Globus pallidus (tissue), 1 donor: ENCODE data around the gene ZNF282.
"Not testable (repeated sequence)": the region's sequence is repeated elsewhere in the genome, so short reads cannot be mapped to it uniquely, and the experiment has no call there.

Source experiments
- DNase-seq: peaks from one replicate; pipeline ENCODE4 v3.0.0-alpha.2; 2015; ENCODE audit warnings: low spot score

The ZNF282 gene

DNA sequence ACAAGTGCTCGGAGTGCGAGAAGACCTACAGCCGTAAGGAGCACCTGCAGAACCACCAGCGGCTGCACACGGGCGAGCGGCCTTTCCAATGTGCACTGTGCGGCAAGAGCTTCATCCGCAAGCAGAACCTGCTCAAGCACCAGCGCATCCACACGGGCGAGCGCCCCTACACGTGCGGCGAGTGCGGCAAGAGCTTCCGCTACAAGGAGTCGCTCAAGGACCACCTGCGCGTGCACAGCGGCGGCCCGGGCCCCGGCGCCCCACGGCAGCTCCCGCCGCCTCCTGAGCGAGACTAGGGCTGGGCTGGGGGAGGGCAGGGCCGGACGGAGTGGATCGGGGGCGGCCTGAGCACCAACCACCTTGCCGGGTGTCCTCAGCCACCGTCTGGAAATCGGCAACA lies 29.0 kb downstream of the ZNF282 start:
- DNase-seq = no peak

DNA sequence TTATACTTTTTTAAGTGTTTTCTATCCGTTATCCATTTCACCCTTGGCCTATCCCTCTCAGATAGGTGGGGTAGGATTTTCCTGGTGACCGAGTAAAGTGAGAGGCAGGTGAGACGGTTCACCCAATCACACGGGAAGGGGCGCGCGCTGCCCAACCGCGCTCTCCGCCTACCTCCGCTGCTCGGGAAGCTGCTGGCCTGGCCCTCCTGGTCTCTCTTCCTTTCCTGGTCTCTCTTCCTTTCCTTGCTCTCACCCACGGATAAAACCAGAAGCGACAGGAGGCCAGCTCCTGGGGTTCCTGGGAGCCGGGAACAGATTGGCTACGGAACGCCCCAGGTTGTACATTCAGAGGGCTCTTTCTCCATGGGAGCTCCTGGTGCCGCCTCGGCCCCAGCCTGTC lies 29.8 kb downstream of the ZNF282 start:
- DNase-seq = no peak

DNA sequence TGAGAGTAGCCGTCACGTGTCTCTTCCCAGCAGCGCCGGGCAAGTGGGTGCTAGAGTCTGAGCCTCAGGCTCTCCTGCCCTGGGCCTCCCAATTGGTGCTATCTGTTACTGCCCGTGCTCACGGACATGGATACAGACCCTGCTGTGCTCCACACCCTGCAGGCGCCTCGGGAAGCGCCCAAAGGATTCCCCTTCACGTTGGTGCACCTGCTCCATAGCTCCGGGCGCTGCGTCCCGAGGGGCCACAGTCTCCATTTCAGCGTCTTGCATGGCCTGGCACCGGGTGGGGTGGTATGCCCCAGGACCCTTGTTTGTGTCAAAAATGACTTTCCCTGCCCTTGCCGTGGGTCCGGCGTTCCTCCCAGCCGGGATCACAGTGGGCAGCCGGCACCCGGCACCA lies 30.3 kb downstream of the ZNF282 start:
- DNase-seq = no peak

DNA sequence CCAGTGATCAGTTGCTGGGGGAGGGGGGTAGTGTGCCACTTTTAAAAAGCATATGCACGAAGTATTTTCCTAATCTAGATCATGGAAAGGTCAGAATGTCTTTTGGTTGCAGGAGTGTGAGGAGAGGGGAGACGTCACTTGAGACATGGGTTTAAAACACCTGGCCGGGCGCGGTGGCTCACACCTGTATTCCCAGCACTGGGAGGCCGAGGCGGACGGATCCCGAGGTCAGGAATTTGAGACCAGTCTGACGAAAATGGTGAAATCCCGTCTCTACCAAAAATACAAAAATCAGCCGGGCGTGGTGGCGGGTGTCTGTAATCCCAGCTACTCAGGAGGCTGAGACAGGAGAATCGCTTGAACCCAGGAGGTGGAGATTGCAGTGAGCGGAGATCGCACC lies 31.0 kb downstream of the ZNF282 start:
- DNase-seq = not testable (repeated sequence)

DNA sequence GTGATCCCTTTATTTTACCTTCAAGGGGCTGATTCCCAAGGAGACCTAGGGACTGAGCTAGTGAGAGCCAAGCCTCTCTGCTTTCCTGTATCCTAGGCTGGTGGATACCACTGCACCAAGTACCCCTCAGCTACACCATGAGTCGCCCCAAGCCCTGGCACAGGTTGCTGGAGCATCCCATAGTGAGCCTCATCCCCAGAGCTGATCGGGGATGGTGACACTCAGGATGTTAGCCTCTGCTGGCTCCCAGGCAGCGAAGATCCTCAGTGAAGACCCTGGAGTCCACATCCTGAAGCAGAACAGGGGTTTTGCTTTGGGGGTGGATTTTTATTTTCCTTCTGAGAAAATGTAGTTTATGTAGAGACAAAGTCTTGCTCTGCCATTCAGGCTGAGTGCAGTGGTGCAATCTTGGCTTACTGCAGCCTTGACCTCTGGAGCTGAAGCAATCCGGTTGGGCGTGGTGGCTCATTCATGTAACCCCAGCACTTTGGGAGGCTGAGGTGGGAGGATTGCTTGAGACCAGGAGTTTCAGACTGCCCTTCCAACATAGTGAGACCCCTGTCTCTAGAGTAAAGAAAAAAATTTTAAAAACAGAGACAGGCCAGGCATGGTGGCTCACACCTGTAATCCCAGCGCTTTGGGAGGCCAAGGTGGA lies 31.6 kb downstream of the ZNF282 start:
- no peak for DNase-seq

DNA sequence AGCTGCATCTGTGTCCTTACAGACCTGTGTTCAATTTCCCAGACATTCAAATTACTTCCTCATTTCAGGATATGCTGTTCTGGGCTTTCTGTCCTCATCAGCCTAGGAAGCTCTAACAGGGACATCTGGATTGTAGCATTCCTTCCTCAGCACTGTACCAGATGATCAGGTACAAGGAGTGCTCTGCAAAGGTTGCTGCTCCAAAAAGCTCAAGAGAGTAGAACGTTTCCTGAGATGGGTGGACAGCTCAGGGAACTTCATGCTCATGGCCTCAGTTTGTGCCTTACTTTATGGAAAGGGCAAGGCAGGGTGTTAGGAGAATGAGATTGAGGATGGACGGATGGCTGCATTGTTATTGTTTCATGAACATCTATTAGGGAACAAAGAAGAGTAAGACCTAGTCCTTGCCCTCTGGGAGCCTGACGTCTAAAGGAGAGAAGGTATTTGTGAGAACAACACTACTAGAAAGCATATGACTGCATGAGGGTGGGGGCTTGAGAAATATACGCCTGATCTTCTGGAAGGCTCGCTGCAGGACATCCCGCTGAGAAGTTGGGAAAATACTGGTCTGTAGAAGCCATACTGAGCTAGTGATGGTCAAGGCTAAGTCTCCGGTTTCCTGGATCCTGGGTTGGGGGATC lies 33.6 kb downstream of the ZNF282 start:
- DNase-seq = no peak

DNA sequence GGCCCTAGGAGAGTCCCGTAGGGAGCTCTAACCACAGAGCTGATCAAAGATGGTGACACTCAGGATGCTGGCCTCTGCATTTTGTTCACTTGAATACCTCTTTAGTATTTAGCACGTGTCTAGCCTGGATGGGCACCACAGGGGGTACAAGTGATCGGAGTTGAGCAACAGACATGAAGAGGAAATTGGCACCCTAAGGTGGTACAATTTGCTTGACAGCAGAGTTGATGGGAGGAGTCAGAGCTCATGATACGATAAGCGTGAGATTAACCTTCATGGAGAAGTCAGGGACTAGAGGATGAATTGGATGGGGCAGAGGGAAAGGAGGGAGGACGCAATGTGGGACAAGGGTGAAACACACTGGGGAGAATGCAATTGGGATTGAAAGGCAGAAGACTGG lies 34.2 kb downstream of the ZNF282 start:
- no peak for DNase-seq

DNA sequence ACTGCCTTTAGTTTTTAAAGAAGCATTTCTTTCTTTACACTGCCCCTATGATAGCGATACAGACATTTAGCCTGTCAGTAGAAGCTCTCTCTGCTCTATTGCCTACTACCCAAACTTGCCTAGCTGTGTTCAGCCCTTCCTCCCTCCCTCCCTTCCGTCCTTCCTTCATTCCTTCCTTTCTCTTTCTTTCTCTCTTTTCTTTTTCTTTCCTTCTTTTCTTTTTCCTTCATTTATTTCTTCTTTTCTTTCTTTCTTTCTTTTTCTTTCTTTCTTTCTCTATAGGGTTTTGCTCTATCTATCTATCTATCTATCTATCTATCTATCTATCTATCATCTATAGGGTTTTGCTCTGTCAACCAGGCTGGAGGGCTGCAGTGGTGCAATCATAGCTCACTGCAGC lies 37.0 kb downstream of the ZNF282 start:
- DNase-seq = no peak

DNA sequence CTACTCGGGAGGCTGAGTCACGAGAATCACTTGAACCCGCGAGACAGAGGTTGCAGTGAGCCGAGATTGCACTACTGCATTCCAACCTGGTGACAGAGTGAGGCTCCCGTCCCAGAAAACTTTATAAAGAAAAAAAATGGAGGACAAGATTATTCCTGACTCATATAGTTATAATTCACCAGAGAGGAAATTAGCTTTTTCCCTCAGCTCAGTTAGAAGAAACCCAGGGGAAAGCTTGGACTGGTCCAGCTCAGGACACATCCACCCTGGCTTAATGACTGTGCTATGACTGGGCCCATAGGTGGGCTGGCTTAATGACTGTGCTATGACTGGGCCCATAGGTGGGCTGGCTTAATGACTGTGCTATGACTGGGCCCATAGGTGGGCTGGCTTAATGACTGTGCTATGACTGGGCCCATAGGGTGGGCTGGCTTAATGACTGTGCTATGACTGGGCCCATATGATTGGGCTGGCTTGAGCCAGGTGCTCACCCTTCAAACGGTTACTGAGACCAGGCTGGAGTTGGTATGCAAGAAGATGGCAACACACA lies 38.4 kb downstream of the ZNF282 start:
- DNase-seq = not testable (repeated sequence)

DNA sequence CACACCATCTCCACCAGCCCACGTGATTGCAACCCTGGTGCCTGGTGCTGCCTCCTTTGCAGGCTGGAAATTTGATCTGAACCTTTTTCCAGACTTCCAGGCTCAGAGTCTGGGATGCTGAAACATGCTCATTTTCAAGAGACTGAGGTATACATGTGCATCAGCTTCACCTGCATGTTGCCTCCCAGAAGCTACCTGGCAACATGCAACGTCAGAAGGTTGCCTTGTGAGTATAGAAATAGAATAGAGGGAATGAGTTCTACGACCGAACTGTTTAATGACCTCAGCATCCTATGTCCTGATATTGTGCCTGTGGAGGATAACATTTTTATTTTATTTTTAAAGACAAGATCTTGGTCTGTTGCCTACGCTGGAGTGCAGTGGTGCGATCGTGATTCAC lies 42.2 kb downstream of the ZNF282 start:
- DNase-seq = no peak

DNA sequence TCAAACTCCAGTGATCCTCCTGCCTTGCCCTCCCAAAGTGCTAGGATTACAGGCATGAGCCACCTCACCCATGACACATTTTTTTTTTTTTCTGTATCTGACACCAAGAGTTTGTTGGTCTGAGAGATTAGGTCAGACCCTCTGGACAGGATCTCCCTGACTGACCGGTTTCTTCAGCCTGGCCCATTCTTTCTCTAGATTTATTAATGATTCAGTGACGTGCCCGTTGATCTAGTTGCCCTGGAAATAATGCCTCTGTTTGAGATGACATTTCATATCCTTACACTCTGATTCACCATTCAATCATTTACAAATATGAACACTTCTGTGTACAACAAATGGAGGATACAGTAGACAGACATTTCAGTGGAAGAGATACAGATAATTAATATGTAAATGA lies 42.7 kb downstream of the ZNF282 start:
- DNase-seq = no peak

DNA sequence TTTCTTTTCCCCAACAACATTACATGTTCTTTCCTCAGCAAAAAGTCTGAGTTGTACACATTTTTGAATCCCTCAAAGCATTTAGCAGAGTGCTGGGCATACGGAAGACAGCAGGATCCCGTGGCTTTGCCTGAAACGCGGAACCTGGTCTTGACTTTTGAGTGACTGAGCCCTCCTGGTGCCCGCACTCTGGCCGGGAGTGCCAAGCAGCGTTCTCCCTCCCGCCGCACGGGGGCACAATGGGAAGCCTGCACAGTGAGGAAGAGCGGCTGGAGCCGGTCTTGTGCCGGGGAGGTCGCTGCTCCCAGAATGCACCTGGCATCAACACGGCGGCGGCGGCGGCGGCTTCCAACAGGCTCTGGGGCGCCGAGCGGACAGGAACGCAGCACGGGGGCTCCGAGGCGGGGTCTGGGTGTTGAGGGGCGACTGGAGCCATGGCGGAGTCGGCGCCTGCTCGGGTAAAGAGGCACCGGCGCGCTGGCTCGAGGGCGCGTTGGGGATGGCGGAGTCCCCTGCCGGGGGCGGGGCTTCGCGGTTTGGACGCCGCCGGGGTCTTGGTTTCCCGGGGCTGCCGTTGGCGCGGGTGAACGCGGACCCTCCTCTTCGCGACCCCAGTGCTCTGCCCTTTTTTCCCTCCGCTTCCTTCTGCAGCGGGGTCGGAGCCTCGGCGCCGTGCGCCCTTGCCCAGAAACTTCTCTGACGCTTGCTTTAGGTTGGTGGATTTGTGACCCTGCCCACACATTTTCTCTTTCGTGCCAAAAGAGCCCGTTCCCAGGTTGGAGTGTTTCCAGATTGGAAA lies 44.2 kb downstream of the ZNF282 start, which contains the start of gene ZNF212:
TSS of gene ZNF212 (plus strand) at position 307 of the 799 bp plus-strand sequence. CDS start at position 435, 128 bp downstream.
- peak; percentile 91 for DNase-seq

DNA sequence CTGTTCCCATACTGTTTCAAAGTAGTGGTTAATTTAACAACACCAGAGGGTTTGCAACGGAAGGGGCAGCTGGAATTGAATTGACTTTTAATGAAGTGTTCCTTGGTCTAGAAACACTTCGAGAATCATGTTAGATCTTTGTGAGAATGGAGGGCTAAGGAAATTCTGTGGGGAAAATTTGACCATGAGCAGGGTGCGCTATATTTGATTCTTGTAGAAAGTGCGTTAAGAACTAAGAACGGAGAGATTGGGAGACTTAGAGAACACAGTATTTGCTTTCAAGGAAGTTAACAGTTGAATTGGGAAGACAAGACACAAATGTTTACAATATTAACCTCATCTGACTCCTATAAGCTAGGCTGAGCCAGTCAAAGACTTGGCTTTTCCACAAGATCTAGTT lies 45.3 kb downstream of the ZNF282 start:
- no peak for DNase-seq

DNA sequence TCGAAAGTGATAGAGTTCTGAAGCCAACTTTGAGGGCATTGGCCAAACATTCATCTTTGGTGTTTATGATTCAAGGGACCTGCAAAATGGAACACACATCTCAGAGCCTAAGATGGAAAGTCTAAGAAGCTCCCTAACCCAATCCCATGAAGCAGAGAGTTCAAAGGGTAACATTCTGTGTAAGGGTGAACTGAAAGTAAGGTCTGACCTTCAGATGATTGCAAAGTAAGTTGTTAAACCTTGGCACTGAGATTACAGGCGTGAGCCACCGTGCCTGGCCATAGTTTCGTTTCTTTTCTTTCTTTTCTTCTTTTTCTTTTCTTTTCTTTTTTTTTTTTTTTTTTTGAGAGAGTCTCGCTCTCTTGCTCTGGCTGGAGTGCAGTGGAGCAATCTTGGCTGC lies 46.4 kb downstream of the ZNF282 start:
- no peak for DNase-seq

DNA sequence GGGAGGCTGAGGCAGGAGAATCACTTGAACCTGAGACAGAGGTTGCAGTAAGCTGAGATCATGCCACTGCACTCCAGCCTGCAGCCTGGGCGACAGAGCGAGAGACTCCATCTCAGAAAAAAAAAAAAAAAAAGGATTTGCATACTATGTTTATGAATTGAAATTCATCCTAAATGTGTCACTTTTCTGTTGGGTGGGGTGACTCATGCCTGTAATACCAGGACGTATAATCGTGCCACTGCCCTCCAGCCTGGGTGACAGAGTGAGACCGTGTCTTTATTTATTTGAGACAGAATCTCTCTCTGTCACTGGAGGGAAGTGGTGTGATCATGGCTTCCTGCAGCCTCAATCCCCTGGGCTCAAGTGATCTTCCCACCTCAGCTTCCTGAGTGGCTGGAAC lies 49.9 kb downstream of the ZNF282 start:
- DNase-seq = no peak

DNA sequence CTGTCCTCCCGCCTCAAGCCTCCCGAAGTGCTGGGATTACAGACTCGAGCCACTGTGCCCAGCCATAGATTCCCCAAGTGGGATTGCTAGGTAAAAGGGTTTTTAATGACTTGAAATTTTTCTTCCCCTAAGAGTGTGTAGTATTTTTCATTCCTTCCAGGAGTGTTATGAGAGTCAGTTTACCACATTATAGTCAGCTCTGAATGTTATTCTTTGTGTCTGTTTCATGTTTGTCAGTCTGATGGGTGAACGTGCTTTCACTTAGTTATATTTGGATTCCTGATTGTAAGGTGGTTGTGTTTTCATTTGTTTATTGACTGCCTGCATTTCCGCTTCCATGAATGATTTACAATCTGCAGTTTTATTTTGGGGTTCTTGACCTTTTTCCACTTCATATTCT lies 50.4 kb downstream of the ZNF282 start:
- DNase-seq = no peak

DNA sequence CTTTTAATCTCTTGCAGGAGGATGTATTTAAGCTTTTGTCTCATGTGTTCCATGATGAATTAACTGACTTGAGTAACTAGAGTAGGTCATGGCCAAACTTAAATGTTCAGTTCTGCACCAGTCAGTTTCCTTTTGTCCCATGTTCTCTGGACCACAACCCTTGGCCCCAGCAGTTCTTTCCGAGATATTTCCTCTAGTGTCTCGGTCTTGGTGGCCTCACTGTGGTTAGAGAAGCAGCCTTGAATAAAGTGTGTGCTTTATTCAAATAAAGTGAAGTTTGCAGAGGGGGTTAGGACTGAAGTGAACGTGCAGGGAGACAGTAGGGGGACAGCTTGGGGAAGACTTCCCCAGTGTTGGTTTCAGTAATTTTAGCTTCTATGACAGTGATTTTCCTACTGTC lies 53.4 kb downstream of the ZNF282 start:
- no peak for DNase-seq

DNA sequence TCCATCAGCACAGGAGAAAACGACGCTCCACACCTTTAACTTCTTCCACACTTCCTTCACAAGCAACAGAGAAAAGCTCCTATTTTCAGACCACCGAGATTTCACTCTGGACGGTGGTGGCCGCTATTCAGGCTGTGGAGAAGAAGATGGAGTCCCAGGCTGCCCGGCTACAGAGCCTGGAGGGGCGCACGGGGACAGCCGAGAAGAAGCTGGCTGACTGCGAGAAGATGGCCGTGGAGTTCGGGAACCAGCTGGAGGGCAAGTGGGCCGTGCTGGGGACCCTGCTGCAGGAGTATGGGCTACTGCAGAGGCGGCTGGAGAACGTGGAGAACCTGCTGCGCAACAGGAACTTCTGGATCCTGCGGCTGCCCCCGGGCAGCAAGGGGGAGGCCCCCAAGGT lies 54.8 kb downstream of the ZNF282 start:
- DNase-seq = not testable (repeated sequence)

DNA sequence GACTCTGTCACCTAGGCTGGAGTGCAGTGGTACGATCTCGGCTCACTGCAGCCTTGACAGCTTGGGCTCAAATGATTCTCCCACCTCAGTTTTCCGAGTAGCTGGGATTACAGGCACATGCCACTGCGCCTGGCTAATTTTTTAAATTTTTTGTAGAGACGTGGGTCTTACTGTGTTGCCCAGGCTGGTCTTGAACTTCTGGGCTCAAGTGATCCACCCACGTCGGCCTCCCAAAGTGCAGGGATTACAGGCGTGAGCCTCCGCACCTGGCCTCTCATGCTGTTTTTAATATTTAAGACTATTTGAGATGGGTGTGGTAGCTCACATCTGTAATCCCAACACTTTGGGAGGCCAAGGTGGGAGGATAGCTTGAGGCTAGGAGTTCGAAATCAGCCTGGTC lies 56.2 kb downstream of the ZNF282 start:
- not testable (repeated sequence) for DNase-seq

DNA sequence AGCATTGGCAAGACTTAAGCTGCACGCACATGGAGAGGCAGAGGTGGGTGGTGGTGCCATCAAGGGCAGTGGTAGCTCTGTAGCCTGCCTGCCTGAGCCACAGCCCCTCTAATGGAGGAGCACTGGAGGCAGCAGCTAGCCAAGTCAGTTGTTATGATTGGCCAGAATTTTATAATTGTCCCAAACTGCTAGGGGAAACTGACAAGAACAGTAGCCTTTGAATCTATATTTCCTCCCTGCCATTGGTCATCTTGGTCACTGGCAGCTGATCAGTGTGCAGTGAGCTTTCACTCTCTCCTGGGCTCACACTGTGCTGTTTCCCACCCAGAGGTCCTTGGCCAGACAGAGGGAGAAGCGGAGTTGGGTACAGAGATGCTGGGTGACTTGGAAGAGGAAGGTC lies 57.0 kb downstream of the ZNF282 start:
- no peak for DNase-seq

DNA sequence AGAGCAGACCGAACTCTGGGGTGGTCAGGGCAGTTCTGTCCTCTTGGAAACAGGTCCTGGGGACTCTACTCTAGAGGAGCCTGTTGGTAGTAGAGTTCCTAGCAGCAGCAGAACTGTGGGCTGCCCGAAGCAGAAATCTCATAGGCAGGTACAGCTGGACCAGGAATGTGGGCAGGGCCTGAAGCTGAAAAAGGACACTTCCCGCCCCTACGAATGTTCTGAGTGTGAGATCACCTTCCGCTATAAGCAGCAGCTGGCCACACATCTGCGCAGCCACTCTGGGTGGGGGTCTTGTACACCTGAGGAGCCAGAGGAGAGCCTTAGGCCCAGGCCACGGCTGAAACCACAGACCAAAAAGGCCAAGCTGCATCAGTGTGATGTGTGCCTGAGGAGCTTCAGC lies 58.3 kb downstream of the ZNF282 start:
- DNase-seq = no peak

DNA sequence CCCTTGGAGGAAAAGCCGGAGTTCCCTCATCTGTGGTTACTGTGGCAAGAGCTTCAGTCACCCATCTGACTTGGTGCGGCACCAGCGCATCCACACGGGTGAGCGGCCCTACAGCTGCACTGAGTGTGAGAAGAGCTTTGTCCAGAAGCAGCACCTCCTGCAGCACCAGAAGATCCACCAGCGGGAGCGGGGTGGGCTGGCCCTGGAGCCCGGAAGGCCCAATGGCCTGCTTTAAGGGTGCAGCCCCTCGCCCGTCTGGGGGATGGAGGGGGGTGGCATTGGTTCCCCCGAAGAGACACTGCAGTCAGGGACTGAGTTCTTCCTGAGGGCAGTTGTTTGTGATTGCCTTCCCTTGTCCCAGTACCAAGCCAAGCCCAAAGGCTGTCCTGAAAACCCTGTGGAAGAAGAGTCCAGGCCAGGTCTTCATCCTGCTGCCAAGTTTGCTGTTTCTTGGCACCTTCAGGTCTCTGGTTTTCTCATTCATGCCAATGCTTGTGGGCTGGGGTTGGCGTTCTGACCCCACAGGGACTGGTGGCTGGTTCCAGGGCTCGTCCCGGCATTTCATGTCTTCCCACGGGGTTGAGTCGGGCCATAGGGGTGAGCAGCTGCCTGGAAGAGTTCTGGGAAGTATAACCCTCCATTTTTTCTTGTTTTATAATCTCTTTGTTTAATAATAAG lies 59.0 kb downstream of the ZNF282 start:
- DNase-seq = peak; percentile 16
